ENCODE data around the gene TUBB6.

The TUBB6 gene

GRCh38 chr18:12307701-12308385, at the start of gene TUBB6:
Gene TUBB6 (plus strand): TSS chr18:12308241. CDS start chr18:12308293, 52 bp downstream.
- peak within 1 kb of the TSS; percentile 97 for H3K27ac ChIP-seq
- DNase-seq (ENCODE audit: low read depth, low spot score) = no peak

- no peak for DNase-seq (ENCODE audit: low read depth, low spot score)
- H3K27ac ChIP-seq = no peak overlapping the region
These were observed 49.0 kb upstream of the TUBB6 start for GRCh38 chr18:12258719-12259705.

DNA sequence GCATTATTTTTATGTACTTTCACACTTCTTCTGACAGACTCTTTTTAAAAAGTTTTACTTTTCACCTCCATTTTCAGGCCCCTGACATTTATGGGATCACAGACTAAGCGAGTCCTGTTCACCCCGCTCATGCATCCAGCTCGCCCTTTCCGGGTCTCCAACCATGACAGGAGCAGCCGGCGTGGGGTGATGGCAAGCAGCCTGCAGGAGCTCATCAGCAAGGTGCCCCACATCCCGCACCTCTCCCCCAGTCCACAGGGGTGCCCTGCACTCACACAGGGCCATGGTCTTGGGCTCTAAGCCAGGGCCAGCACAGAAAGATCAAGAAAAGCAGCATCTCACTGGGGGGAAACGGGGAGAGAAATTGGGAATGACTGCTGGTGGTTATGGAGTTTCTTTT, 45.3 kb upstream of the TUBB6 start:
- H3K27ac ChIP-seq = no peak overlapping the region
- DNase-seq (ENCODE audit: low read depth, low spot score) = no peak

- no peak overlapping the region for H3K27ac ChIP-seq
- no peak for DNase-seq (ENCODE audit: low read depth, low spot score)
These were observed 43.2 kb upstream of the TUBB6 start for GRCh38 chr18:12264864-12265263.

GRCh38 chr18:12271376-12272235, 36.4 kb upstream of the TUBB6 start:
- H3K27ac ChIP-seq = peak overlapping the region; percentile 39
- no peak for DNase-seq (ENCODE audit: low read depth, low spot score)

GRCh38 chr18:12274793-12275192, 33.2 kb upstream of the TUBB6 start:
- no peak overlapping the region for H3K27ac ChIP-seq
- DNase-seq (ENCODE audit: low read depth, low spot score) = no peak

GRCh38 chr18:12276736-12277554, 31.1 kb upstream of the TUBB6 start:
- no peak overlapping the region for H3K27ac ChIP-seq
- no peak for DNase-seq (ENCODE audit: low read depth, low spot score)

- DNase-seq (ENCODE audit: low read depth, low spot score) = no peak
- H3K27ac ChIP-seq = peak overlapping the region; percentile 68
These were observed 29.8 kb upstream of the TUBB6 start for GRCh38 chr18:12278215-12278671.

DNA sequence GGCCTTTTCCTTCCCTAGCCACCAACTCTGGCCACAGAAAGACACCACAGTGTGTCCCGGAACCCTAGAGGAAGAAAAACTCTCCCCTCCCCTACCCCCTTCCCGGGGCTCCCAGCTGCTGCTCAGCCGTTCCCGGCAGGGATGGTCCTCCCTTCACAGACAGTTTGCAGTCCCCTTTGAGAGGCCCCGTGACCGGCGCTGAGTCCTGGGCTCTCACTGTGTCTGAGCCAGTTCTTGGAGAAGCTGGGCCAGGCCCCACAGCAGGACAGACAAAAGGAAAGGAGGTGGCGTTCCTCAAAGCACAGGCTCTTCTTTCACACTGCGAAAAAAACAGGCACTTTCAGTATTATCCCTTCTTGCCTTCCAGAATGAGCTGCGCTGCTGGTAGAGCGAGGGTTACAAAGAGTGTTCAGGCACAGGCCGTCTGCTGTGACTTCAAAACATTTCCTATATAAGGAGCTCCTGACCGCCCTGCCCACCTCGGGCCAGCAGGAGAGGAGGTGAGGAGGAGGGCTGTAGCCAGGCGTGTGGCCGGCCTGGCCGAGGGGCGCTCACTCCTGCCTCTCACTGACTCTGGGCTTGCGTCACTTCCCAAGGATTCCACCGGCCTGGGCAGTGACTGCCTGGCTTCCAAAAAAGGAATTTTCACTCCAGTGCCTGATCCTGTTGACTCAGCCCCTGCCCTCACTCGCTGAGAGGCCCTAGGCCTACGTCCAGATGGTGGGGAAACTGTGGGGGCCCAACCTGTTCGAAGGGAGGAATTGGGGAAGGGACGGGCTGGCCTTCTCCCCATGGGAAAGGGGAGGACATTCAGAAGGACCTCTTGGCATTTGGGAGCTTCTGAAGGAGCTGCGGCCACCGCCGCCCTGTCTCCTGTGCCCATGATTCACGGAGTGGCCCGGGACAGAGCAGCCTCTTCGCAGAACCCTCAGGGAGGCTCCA, 29.0 kb upstream of the TUBB6 start:
- DNase-seq (ENCODE audit: low read depth, low spot score) = no peak

GRCh38 chr18:12279781-12280531, 28.1 kb upstream of the TUBB6 start:
- DNase-seq (ENCODE audit: low read depth, low spot score) = no peak
- peak overlapping the region; percentile 68 for H3K27ac ChIP-seq

More for the DNA sequence above, 29.0 kb upstream of the TUBB6 start:
- peak overlapping the region; percentile 68 for H3K27ac ChIP-seq

DNA sequence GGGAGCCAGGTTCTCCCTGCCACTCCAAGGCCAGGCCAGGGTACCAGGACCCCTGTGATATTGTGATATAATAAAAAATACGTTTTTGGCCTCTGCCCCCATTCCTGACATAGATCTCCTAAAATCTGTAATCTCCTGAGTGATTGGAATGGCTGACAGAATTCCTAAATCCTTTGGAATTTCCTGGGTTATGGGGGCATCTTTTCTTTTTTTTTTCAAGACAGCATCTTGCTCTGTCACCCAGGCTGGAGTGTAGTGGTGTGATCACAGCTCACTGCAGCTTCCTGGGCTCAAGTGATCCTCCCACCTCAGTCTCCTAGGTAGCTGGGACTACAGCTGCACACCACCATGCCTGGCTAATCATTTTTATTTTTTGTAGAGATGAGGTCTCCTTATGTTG, 26.2 kb upstream of the TUBB6 start:
- peak overlapping the region; percentile 95 for H3K27ac ChIP-seq
- DNase-seq (ENCODE audit: low read depth, low spot score) = no peak

DNA sequence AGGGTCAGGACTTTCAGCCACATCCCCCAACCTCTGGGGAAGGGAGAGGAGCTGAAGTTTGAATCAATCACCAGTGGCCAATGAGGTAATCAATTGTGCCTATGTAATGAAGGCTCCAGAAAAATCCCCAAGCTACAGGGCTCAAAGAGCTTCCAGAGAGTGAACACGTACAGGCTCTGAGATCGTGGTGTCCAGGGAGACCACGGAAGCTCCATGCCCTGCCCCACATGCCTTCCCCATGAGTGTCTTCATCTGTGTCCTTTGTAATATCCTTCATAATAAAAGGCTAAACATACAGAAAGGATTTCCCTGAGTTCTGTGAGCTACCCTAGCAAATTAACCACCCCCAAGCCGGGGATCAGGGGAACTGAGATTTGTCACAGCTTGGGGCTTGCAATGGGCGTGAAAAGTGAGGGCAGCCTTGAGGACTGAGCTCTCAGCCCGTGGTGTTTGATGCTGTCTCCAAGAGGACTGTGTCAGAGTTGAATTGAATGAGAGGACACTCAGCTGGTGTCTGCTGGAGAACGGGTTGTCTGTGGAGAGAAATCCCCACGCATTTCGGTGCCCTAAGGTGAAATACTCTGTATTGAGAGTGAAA, 25.5 kb upstream of the TUBB6 start:
- peak overlapping the region; percentile 95 for H3K27ac ChIP-seq
- peak; percentile 54 for DNase-seq (ENCODE audit: low read depth, low spot score)

DNA sequence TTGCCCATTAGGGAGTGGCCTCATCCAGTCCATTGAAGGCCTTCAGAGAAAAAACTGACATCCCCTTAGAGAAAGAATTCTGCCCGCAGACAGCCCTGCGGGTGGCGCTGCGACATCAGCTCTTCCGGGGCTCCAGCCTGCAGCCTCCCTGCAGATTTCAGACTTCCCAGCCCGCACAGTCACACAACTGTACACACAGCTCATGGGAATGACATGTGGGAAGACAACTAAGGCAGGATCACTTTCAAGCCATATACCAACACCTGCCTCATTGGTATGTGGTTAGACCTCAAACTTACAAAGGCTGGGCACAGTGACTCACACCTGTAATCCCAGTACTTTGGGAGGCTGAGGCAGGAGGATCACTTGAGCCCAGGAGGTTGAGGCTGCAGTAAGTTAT, 24.8 kb upstream of the TUBB6 start:
- peak overlapping the region; percentile 95 for H3K27ac ChIP-seq
- peak; percentile 89 for DNase-seq (ENCODE audit: low read depth, low spot score)

GRCh38 chr18:12283666-12284065, 24.4 kb upstream of the TUBB6 start:
- peak overlapping the region; percentile 95 for H3K27ac ChIP-seq
- no peak for DNase-seq (ENCODE audit: low read depth, low spot score)

DNA sequence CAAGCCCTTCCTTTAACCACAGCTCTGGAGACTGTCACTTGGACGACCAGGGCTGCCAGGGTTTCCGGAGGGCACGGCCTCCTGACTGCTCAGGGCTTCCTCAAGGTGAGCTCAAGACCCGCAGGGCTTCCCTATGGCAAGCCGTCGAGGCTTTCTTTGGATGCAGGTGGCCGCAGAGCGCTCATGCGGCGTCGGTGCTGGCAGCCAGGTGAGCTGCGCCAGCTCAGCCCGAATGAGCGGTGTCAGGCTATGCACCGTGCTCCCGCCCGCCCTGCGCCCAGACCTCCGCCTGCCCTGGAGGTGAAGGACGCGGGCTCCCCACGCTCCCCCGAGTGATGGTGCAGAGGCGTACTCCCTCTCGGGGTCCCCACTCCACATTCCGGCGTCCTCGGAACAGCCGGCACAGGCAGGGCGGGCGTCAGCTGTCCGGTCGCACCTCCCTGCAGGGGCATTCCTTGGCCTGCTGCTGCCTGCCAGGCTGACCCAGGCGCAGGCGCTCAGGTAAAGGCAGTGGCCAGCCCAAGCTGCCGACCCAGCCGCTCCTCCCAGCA, 20.8 kb upstream of the TUBB6 start:
- DNase-seq (ENCODE audit: low read depth, low spot score) = no peak
- H3K27ac ChIP-seq = peak overlapping the region; percentile 100

GRCh38 chr18:12287684-12288402, 20.2 kb upstream of the TUBB6 start:
- H3K27ac ChIP-seq = peak overlapping the region; percentile 100
- DNase-seq (ENCODE audit: low read depth, low spot score) = peak; percentile 78

Measured in epithelial cell of prostate (primary cell).